Myocyte (in vitro differentiated cells): ENCODE results near the gene AKAP13. TPM values are rescaled to one million over a fixed set of nuclear protein-coding genes. Genes with fewer than 3 reads are reported as not detected.
A peak's percentile ranks its signal among the peaks of the same experiment; 100 is the strongest.

ENCODE experiments used
- DNase-seq: peaks from one replicate; pipeline ENCODE4 v3.0.0-alpha.2; 2012; ENCODE audit warnings: low read depth
- total RNA-seq: library from RNA; depleted of rRNA; stranded (reverse); fragments of >200 nt; gene quantifications from 2 replicates; pipeline ENCODE4 v1.2.3, GENCODE V29; 2014

The AKAP13 gene
- total RNA-seq, 1 donor from 2014 or later: 201 TPM

DNA sequence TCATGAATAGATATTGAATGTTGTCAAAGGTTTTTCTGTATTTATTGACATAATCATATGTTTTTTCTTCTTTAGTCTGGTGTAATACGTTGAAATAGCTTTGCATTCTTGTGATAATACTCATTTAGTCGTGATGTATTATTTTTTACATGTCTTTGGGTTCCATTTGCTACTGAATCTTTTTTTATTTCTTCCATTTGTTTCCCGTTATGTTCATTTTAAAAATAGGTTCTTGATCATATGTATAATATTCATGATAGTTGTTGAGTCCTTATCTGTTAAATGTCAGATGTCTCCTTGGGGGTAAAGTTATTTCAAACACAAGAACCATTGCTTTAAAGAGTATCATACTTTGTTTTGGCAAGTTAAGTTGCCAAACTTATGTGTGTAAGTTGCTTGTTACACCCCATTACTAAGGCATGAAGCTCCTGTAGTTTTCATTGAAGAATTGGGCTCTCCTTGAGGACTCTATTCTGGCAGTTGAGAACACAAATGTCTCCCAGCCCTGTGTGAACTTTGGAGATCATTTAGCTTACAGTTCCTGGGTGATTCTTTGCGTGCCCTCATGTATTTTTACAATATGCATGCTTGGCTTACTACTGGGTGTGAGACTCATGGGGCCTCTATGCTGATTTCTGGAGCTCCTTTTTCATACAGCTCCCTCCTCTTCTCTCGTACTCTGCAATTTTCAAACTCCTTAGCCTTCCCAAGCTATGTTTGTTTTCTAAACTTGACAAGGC lies 8.3 kb downstream of the AKAP13 start:
- no peak for DNase-seq

DNA sequence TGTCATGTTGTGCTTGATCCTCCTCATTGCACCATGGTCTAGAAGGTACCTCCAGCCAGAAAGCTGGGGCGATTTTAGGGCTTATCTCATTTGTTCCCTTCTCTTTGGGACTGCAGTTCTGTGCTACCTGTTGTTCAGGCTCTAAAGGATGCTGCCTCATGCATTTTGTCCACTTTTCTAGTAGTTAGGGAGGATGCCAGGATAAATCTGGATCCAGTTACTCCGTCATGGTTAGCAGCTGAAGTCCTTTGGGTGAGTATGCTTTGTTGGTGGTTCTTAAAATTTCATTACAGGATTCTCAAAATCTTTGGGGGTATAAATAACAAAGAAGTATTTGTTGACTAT lies 8.9 kb downstream of the AKAP13 start:
- no peak for DNase-seq

DNA sequence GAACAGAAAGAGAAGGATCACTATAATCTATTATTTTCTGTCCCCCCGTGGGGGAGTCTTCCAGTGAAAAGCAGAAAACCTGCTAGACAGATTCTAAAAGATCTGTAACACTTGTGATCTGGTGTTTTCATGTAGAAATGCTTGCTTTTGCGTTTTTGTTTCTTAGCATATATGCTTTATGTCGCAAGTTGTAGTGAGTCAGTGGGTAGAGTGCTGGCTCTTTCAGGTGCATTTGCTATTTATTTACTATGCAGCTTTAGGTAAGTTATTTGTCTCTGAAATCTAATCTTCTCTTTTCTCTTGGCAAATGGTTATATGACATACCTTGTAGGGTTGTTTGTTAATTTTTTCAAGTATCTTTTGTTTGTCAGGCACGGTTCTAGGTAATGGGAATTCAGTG lies 9.4 kb downstream of the AKAP13 start:
- DNase-seq: no peak

DNA sequence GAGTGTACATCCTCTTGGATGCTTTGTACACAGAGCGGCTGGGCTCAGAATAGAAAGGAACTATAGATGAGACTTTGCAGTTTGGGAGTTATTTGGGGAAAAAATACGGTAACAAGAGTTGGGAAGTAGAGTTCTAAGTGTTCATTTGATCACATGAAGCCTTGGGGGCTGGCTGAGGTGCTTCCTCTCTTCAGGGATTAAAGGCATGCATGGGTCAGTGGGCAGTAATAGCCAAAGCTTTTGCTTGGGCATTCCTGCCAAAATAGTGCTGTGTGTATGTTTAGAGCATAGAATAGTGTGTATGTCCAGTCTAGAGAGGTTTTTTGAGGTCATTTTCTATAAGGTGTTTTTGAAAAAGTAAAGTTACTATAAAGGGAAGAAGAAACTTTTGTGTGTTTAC lies 12.8 kb downstream of the AKAP13 start:
- no peak for DNase-seq

DNA sequence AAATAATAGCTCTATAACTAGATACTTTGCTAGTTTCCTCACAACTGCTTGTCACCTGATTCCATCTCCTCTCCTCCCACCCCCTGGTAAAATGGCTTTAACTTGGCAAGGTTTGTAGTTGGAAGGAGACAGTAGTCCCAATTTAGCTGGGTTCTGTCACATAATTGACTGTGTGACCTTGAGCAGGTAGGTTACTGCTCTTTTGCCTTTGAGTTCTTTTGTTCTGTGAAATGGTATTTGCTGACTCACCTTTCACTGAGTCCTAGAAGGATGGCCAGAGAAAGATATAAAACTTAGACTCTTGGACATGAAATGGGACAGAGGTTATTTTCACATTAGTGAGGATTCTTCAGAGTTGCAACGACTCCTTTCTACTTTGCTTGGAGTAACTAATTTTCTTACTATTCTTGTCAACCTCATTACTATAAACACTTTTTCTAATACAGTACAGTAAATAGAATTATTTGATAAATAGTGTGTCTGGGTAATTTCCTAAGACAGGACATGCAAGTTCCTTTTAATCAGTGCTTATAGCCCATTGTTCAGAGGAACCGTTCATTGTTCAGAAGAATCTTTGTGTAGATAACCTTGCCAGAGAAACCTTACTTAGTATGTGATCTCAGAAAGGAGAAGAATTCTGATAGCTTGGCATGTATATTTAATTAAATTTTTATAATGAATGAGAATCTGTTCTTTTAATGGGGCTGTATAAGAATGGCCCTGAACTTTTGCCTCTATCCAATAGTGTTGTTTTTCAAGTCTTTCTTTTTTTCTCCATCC lies 14.3 kb downstream of the AKAP13 start:
- no peak for DNase-seq

DNA sequence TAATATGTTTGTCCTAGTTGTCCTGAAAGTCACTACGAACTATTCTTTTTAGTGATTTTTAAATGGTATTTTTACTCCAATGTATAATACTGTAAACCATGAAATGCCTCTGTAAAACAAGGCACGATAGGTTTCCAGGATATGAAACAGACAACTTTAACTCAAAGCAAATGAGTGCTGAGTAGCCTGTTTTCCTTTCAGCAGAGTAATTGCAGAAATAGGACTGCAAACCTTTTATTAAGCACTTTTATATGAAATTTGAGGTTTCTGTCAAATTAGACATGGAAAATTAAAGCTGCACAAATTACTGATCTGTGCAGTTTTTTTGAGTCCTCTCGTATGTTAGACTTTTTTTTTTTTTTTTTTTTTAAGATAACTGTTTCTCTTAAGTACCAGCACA lies 16.2 kb downstream of the AKAP13 start:
- DNase-seq: no peak

DNA sequence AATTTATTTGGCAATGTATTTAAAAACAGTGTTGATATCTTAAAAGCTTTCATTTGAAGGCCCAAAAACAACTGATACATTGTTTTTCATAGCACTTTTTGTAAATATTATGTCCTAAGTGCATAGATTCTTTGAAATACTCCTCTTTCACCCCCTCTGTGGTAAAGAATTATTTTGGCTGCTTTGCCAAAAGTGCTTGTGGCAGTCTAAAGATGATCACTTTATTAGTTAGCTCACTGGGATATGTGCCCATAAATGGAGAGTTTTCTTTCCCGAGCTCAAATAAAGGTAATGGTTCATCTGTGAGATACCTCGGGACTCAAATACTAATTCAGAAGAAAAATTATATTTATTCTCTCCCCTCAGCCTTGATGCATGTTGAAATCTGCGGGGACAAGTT lies 16.7 kb downstream of the AKAP13 start:
- DNase-seq: no peak

DNA sequence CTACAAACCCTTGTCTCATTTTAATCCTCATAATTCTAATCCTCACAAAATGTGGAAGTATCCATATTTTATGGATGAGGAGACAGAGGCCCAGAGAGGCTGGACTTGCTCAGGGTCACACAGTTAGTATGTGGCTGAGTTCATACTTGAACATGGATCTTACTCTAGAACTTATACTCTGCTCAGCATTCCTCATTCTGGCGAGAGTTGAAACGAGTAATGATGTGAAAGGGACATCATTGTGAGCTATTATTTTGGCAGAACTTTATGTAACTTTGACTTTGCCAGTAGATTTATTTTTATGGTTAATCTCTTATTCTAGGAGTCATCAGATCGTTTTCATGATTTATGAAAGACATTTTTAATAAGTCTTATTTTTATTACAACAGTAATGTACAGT lies 17.5 kb downstream of the AKAP13 start:
- no peak for DNase-seq

DNA sequence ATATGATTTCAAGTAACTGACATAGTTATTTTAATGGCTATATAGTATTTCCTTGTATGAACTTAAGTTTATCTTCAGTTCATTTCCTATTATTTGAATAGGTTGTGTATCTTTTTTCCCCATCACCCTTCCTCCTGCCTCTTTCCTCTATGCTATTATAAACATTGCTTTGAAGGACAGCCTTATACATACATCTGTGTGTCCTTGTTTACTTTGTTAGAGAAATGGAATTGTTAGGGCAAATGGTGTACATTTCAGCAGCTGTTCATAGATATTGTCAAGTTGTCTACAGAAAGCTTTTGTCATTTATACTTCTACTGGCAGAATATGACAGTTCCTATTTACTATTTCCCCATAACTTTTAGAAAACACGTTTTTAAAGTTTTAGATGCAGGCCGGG lies 18.4 kb downstream of the AKAP13 start:
- DNase-seq: no peak

DNA sequence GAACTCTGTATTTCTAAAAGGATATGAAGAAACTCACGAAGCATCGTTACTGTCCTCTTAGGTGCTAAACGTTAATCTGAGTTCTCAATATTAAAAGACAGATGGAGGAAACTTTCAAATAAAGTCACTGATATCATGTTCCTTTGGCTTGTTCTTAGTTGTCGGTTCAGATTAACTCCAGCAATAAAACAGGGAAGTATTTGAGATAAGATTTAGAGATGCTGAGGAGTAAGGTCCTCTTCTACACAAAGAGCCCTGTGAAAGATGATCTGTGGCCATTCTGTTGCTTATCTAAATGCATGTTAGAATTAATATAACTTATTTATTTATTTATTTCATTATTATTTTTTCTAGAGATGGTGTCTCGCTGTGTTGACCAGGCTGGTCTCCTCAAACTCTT lies 19.2 kb downstream of the AKAP13 start:
- DNase-seq: no peak

DNA sequence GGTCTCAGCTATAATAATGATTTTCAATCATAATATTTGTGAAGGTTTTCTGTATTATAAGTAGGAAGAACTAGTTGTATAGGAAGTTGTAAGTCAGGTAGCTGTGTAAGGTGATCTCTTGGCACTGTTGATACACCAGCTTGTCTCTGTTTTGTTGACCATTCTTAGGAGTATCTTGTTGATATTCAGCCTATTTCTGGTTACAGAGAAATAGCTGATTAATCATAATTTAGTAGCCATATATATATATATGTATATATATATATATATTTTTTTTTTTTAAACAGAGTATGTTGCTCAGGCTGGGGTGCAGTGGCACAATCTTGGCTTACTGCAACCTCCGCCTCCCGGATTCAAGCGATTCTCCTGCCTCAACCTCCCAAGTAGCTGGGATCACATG lies 20.2 kb downstream of the AKAP13 start:
- DNase-seq: no peak

DNA sequence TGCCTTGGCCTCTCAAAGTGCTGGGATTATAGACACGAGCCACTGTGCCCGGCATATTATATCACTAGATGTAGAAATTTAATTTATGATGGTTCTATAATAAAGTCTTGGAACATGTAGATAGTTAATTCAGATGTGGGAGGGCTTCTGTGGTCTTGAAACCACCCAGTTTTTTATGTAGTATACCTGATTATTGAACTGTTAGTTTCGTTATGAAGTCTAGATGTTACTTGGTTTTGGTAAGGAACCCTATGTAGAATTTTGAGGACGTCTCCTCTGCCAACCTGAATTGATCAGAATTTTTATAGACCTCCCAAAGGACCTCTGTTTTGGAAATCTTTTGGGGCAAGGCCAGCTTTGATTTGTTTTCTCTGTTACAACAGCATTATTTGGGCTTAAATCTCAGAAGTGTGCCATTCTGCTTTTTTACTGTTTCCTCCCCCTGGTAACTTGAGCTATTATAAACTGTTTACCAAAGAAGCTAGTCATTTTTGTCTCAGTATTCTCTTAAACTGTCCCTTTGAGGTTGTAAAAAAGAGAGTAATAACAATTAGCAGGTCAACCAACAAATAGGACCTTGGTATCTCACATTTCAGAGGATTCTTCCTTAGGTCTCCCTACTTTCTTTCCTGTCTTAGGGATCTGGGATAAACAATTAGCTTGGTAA lies 20.8 kb downstream of the AKAP13 start:
- no peak for DNase-seq

DNA sequence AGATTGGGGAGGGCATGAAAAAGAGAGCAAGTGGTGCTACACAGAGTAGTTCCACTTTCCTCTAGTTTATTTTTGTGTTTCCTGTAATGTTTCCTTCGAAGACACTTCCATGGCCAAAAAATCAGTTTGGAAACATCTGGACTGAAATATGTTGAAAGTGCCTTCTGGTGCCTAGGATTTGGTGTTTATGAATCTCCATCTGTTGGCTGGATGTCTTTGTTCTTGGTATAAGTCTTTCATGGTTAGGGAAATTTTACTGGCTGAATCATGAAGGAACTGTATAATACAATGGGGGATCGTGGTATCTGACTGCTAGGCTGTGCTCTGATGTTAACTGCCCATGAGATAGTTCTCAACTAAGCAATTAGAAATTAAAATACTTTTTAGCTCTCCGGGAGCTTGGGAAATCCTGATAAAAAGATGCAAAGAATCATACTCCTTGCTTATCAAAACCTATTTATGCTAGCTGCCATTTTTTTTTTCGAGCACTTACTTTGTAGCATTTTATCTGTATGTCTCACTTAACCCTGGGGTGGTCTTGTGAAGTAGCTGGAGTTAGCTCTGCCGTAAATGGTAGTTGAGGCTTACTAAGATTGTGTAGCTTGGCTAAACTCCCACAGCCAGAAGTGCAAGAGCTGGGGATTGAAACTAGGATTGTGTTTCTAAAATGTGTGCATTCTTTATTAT lies 21.9 kb downstream of the AKAP13 start:
- no peak for DNase-seq

DNA sequence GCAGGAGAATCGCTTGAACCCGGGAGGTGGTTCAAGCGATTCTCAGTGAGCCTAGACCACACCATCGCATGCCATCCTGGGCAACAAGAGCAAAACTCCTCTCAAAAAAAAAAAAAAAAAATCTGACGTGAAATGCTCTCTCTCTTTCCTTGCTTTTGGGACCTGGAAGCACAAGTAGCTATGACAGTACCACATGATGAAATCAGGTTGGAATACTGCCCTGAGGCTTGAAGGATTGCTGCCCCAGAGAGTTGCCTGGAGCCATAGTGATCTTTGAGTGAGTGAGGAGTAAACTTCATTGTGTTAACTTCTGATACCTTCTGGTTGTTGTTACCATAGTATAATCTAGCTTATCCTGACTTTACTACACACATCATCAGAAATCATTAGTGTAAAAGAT lies 23.3 kb downstream of the AKAP13 start:
- peak; percentile 36 for DNase-seq

DNA sequence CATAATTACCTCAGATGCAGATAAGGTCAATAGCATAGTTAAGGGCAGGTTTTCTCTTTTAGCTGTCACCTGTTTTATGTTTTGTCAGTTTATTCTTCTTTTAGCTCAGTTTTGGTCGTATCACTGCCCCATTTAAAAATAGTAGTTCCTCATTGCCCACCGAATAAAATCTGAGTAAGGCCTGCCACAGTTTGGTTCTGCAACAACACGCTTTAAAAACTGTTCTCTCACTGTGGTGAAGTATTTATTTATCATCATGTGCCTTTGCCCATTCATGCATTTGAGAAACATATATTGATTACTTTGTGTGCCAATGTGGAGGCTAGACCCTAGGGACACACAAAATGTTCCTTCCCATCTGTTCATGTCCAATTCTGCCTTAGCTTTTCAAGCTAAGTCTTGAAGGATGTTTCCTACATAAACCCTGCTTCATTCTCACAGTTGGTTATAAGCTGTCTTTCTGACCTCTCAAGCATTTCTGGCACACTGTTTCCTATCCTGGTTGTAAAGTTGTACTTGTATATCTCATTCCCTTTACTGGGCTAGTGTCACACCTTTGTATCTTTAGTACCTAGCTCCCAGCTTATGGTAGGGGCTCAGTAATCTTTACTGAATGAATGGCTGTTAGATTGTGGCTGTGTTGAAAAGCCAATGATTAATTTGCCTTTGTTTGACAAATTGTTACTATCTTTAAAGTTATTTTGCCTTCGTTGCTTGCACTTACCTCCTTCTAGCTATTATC lies 23.9 kb downstream of the AKAP13 start:
- DNase-seq: no peak

DNA sequence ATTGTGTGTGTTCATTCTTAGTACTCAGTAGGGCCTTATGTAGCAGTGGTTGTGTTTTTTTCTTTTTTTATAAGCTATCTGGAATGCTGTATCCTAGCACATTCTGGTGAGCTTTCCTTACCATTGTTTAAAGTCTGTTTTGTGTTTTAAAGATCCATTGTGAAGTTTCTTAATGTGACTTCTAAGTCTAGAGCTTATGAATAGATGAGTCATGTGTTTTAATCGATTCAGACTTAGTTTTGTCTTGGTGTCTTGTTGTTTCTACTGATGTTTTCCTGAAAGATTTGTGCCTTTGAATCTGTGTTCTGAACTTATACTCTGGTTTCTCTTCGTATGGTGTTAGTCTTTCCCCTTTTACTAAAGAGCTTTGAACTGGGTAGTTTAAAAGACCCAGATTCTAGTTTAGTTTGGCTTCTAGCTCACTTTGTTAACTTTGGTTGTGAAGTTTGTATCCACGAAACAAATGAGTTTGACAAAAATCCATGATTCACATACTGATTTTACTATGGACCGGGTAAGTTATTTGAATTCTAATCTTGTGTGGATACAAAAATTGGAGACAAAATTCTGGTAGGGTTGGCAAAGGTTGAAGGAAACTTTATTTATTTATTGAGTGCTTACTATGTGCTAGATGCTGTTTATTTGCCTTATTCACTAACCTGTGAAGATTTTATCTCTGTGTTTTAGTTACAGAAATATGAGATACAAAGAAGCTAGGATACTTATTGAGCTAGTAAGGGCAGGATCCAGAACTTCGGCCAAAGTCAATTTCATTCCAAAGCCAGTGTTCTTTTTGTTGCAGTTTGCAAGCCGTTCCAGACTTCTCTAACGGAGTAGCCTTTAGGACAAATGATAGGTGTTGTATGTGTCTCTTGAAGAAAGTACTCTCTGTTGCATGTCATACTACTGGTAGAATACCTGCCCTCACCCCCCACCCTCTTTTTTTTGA lies 24.8 kb downstream of the AKAP13 start:
- DNase-seq: no peak

DNA sequence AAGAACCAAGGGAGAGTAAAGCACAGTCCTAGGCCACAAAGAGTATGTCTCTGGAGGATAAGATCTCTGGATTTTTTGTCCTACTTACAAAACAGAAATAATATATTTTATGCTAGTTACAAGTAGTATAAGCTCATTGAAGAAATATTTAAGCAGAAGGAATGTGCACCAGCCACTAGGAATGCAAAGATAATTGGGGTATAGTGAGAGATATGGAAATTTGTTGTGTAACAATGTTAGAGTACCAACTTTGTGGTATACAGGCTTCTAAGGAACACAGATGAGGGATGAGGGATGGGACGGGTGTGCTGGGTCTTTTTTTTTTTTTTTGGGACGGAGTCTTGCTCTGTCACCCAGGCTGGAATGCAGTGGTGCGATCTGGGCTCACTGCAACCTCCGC lies 26.5 kb downstream of the AKAP13 start:
- no peak for DNase-seq

DNA sequence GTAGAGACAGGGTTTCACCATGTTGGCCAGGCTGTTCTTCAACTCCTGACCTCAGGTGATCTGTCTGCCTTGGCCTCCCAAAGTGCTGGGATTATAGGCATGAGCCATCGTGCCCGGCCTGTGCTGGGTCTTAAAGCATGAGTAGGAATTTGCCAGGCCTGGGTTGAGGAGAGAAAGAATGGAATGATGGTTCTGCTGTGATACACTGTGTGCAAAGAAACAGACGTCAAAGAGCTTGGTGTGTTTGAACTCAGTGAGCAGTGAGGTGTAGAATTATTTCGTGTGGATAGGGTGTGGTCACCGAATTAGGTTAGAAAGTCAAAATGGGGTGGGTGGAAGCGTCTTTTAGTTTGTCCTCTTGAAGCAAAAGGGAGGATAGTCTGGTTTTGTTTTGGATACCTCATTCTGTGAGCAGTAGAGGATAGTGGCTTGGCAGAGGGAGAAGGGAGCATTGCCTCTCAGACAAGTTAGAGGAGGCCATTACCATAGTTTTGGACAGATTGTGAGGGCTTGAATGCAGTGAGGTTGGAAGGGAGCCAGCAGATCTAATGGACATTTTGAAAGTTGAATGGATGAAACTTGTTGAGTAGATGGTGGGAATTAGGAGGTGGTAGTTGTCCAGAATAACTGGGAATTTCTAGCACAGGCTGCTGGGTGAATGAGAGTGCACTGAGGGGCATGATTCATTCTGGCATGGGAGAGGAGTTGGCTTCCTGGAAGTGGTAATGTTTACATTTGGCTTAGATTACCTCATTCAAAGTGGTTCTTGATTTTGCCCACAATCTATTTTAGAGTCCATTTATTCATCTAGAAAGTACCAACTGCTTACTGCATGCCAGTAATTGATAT lies 27.2 kb downstream of the AKAP13 start:
- peak; percentile 83 for DNase-seq

DNA sequence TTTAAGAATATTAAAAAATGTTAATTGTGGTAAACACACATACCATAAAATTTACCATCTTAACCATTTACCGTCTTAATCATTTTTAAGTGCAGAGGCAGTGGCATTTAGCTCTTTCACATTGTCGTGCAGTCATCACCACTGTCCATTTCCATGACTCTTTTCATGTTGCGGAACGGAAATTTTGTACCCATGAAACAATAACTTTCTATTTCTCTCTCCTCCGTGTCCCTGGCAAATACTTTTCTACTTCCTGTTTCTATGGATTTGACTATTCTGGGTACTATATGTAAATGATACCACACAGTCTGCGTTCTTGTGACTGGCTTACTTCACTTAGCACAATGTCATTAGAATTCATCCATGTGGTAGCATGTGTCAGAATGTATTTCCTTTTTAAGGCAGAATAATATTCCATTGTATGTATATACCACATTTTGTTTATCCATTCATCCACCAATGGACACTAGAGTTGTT lies 27.9 kb downstream of the AKAP13 start:
- DNase-seq: no peak
